HL-60 (cell line): ENCODE results near the gene CTDP1.

ENCODE experiments used
- DNase-seq, 2 experiments: peaks; one replicate each; pipeline ENCODE4 v3.0.0-alpha.2; 2010 to 2020; ENCODE audit warnings: low read depth in 1 of 2, low spot score in 1 of 2
- H3K27ac ChIP-seq: fragments of 250-450 bp; sonication (Bioruptor Pico); replicated peaks from 2 replicates; pipeline ENCODE4 v1.5.1; 2020; ENCODE audit warnings: mild to moderate bottlenecking, moderate library complexity
- H3K27me3 ChIP-seq: fragments of 250-450 bp; sonication (Bioruptor Pico); 2 replicates; pipeline ENCODE4 v1.5.1; 2021; ENCODE audit warnings: mild to moderate bottlenecking, moderate library complexity; ENCODE audit not compliant: insufficient read depth, poor library complexity, severe bottlenecking
- H3K4me3 ChIP-seq: replicated peaks from 2 replicates; pipeline ENCODE4 v1.5.1; 2011; ENCODE audit warnings: mild to moderate bottlenecking, control low read depth, low read length; ENCODE audit not compliant: insufficient read depth
- CTCF ChIP-seq: IDR thresholded peaks from one replicate; pipeline ENCODE4 v1.5.1; 2011; ENCODE audit warnings: low read length, control low read depth, inconsistent platforms; ENCODE audit not compliant: insufficient read depth
- GABPA ChIP-seq: IDR thresholded peaks from 2 replicates; pipeline ENCODE4 v1.6.1; 2012; ENCODE audit warnings: low read depth
- POLR2AphosphoS5 ChIP-seq: IDR thresholded peaks from 2 replicates; pipeline ENCODE4 v1.6.1; 2012; ENCODE audit warnings: low read depth
- REST ChIP-seq: IDR thresholded peaks from 2 replicates; pipeline ENCODE4 v1.6.1; 2012; ENCODE audit warnings: low read depth; ENCODE audit not compliant: insufficient replicate concordance
- SPI1 ChIP-seq: IDR thresholded peaks from 2 replicates; pipeline ENCODE4 v1.6.1; 2012; ENCODE audit warnings: low read depth, mild to moderate bottlenecking, borderline replicate concordance

CTDP1 gene

GRCh38 chr18:79697976-79698375, 18.4 kb downstream of the CTDP1 start:
- Histone ChIP-seq H3K4me3 (no peak overlapping the region), H3K27ac (no peak overlapping the region), H3K27me3 (no peaks in the 10 kb centered on the region)
- no peak for TF ChIP-seq POLR2AphosphoS5
- DNase-seq: no peak

- Histone ChIP-seq H3K27ac (no peak overlapping the region), H3K4me3 (no peak overlapping the region), H3K27me3 (no peaks in the 10 kb centered on the region)
- TF ChIP-seq CTCF (no peak), SPI1 (no peak), GABPA (no peak), REST (no peak), POLR2AphosphoS5 (no peak)
- DNase-seq: no peak
Observed at GRCh38 chr18:79698668-79699335, 19.2 kb downstream of the CTDP1 start.

GRCh38 chr18:79699653-79700052, 20.1 kb downstream of the CTDP1 start:
- Histone ChIP-seq H3K27ac (no peak overlapping the region), H3K4me3 (no peak overlapping the region), H3K27me3 (no peaks in the 10 kb centered on the region)
- DNase-seq: no peak
- TF ChIP-seq GABPA (no peak), REST (no peak), POLR2AphosphoS5 (0 out of 2 replicates have a peak, but pooled peaks have one; percentile 25), CTCF (no peak)

- no peaks in the 10 kb centered on the region for H3K27me3 ChIP-seq
- no peak overlapping the region for H3K27ac ChIP-seq
- no peak for DNase-seq
- H3K4me3 ChIP-seq: no peak overlapping the region
- TF ChIP-seq GABPA (no peak), CTCF (no peak), SPI1 (no peak), POLR2AphosphoS5 (no peak), REST (no peak)
Observed at GRCh38 chr18:79702906-79703305, 23.3 kb downstream of the CTDP1 start.
